Karpas-422 (cell line): ENCODE results near the gene RECQL5. TPM values are rescaled to one million over a fixed set of nuclear protein-coding genes. Genes with fewer than 3 reads are reported as not detected.
"Not testable (repeated sequence)": the region's sequence is repeated elsewhere in the genome, so short reads cannot be mapped to it uniquely, and the experiment has no call there.

Experiments
- DNase-seq: peaks from one replicate; pipeline ENCODE4 v3.0.0-alpha.2; 2015
- H2AFZ ChIP-seq: fragments of 200-600 bp; sonication (generic); 2 replicates; pipeline ENCODE4 v1.6.1; 2014; ENCODE audit warnings: antibody characterized with exemption, low read length, mixed read lengths
- H3K27ac ChIP-seq: fragments of 200-600 bp; sonication (generic); 2 replicates; pipeline ENCODE4 v1.5.1; 2014; ENCODE audit warnings: mild to moderate bottlenecking, low read length, moderate library complexity
- H3K27me3 ChIP-seq: fragments of 200-600 bp; sonication (generic); 2 replicates; pipeline ENCODE4 v1.6.1; 2014; ENCODE audit warnings: low read length, mixed read lengths
- H3K36me3 ChIP-seq: fragments of 200-600 bp; sonication (generic); 2 replicates; pipeline ENCODE4 v1.6.1; 2014; ENCODE audit warnings: low read length, mixed read lengths; ENCODE audit not compliant: insufficient read depth
- H3K4me1 ChIP-seq: fragments of 200-600 bp; sonication (generic); 2 replicates; pipeline ENCODE4 v1.6.1; 2014; ENCODE audit warnings: mild to moderate bottlenecking, low read length, mixed read lengths
- H3K4me2 ChIP-seq: fragments of 200-600 bp; sonication (generic); 2 replicates; pipeline ENCODE4 v1.6.1; 2014; ENCODE audit warnings: low read length, low read depth, mild to moderate bottlenecking; ENCODE audit not compliant: poor library complexity, severe bottlenecking
- H3K4me3 ChIP-seq: fragments of 200-600 bp; sonication (generic); 2 replicates; pipeline ENCODE4 v1.5.1; 2014; ENCODE audit warnings: mild to moderate bottlenecking, antibody characterized with exemption, low read length, mixed read lengths
- H3K79me2 ChIP-seq: fragments of 200-600 bp; sonication (generic); 2 replicates; pipeline ENCODE4 v1.6.1; 2014; ENCODE audit warnings: mild to moderate bottlenecking, low read length, mixed read lengths
- H3K9ac ChIP-seq: fragments of 200-600 bp; sonication (generic); 2 replicates; pipeline ENCODE4 v1.6.0; 2014; ENCODE audit warnings: low read length
- H3K9me2 ChIP-seq: fragments of 200-600 bp; sonication (generic), shearing (Covaris generic); replicated peaks from 2 replicates; pipeline ENCODE4 v1.6.0; 2014; ENCODE audit warnings: mild to moderate bottlenecking, low read length, moderate library complexity; ENCODE audit not compliant: insufficient read depth
- H3K9me3 ChIP-seq: fragments of 300-700, 200-600 bp; sonication (generic); 2 replicates; pipeline ENCODE4 v1.6.1; 2014; ENCODE audit warnings: low read length, mixed read lengths
- H4K20me1 ChIP-seq: fragments of 200-600 bp; sonication (generic); 2 replicates; pipeline ENCODE4 v1.6.1; 2014; ENCODE audit warnings: mild to moderate bottlenecking, antibody characterized with exemption, low read length, low read depth; ENCODE audit not compliant: insufficient read depth
- total RNA-seq: library from RNA; depleted of rRNA; stranded (reverse); fragments of >200 nt; shearing (Covaris generic); gene quantifications from 2 replicates; pipeline ENCODE4 v1.2.3, GENCODE V29; 2014; ENCODE audit warnings: low replicate concordance; rRNA removed

RECQL5 gene
- total RNA-seq, 1 experiment from 2014 or later, result 29.4 TPM

- no peaks in the 10 kb centered on the region for H3K79me2 ChIP-seq
- no peak for DNase-seq
- no peaks in the 10 kb centered on the region for H3K27me3 ChIP-seq
- no peaks in the 10 kb centered on the region for H4K20me1 ChIP-seq
- H3K36me3 ChIP-seq, result no peaks in the 10 kb centered on the region
- no peak overlapping the region for H3K9ac ChIP-seq
- no peaks in the 10 kb centered on the region for H3K9me2 ChIP-seq
- no peak overlapping the region for H3K4me3 ChIP-seq
- H3K4me2 ChIP-seq, result no peak overlapping the region
- H2AFZ ChIP-seq, result no peak overlapping the region
- no peak overlapping the region for H3K27ac ChIP-seq
- no peaks in the 10 kb centered on the region for H3K9me3 ChIP-seq
- H3K4me1 ChIP-seq, result peaks cover 5% of the 10 kb centered on the region
These were observed 82.1 kb downstream of the RECQL5 start for GRCh38 chr17:75584849-75585175.

- not testable (repeated sequence) for H3K27me3 ChIP-seq
These were observed 83.8 kb downstream of the RECQL5 start for GRCh38 chr17:75583197-75583596.

GRCh38 chr17:75581121-75581725 lies 85.7 kb downstream of the RECQL5 start:
- H3K9me2 ChIP-seq, H3K4me1 ChIP-seq, H3K9me3 ChIP-seq, H3K4me2 ChIP-seq, H2AFZ ChIP-seq, H3K9ac ChIP-seq, H3K27me3 ChIP-seq, H4K20me1 ChIP-seq, DNase-seq, H3K4me3 ChIP-seq, H3K79me2 ChIP-seq, H3K27ac ChIP-seq, H3K36me3 ChIP-seq: not testable (repeated sequence)

More at GRCh38 chr17:75583197-75583596, 83.8 kb downstream of the RECQL5 start:
- not testable (repeated sequence) for H3K9me2 ChIP-seq, H3K36me3 ChIP-seq, DNase-seq, H3K9me3 ChIP-seq, H4K20me1 ChIP-seq, H3K4me2 ChIP-seq, H2AFZ ChIP-seq, H3K4me1 ChIP-seq, H3K27ac ChIP-seq, H3K79me2 ChIP-seq, H3K9ac ChIP-seq, H3K4me3 ChIP-seq

Other genes with a start within 250 kb of the RECQL5 start
- 20.5 and 20.7 TPM in 2 replicates for gene TMEM94, start 210.5 kb downstream of the RECQL5 start, total RNA-seq
- not detected in 2 replicates for gene CASKIN2, start 151.6 kb downstream of the RECQL5 start, total RNA-seq
- 25.5 and 42.8 TPM in 2 replicates for gene TSEN54, start 150.6 kb downstream of the RECQL5 start, total RNA-seq
- gene LLGL2, start 141.5 kb downstream of the RECQL5 start, total RNA-seq, result 6.1 and 7.6 TPM in 2 replicates
- gene MYO15B, start 79.4 kb downstream of the RECQL5 start, total RNA-seq, result 3.8 and 8.0 TPM in 2 replicates
- gene SMIM5, start 33.7 kb downstream of the RECQL5 start, total RNA-seq, result not detected in 2 replicates
- gene SAP30BP, start 184 bp upstream of the RECQL5 start, total RNA-seq, result 26.5 and 49.2 TPM in 2 replicates
- gene ITGB4, start 54.3 kb upstream of the RECQL5 start, total RNA-seq, result 0.11 and 0.19 TPM in 2 replicates
- 23.9 and 28.3 TPM in 2 replicates for gene GALK1, start 98.0 kb upstream of the RECQL5 start, total RNA-seq
- gene UNK, start 117.7 kb upstream of the RECQL5 start, total RNA-seq, result 22.9 and 49.0 TPM in 2 replicates
- gene UNC13D, start 177.2 kb upstream of the RECQL5 start, total RNA-seq, result 30.9 and 52.5 TPM in 2 replicates
- 27.9 and 42.7 TPM in 2 replicates for gene WBP2, start 188.2 kb upstream of the RECQL5 start, total RNA-seq
- 7.9 and 16.4 TPM in 2 replicates for gene TRIM47, start 211.4 kb upstream of the RECQL5 start, total RNA-seq
- 18.4 and 39.5 TPM in 2 replicates for gene TRIM65, start 229.8 kb upstream of the RECQL5 start, total RNA-seq
- gene MRPL38, start 237.7 kb upstream of the RECQL5 start, total RNA-seq, result 33.5 and 42.7 TPM in 2 replicates